C1 segment of cervical spinal cord (tissue), 14 donors: ENCODE data around the gene TUFM.
"Not testable (repeated sequence)": the region's sequence is repeated elsewhere in the genome, so short reads cannot be mapped to it uniquely, and the experiment has no call there.

Experiments
- DNase-seq, 14 donors: peaks; one replicate each; lab custom pipeline; 2025; lab: John Stamatoyannopoulos, UW

Gene TUFM

GRCh38 chr16:28875134-28876018 lies 29.2 kb upstream of the TUFM start:
- no peak for DNase-seq

GRCh38 chr16:28874406-28874805 lies 28.3 kb upstream of the TUFM start:
- DNase-seq = no peak

- DNase-seq = no peak
These were observed 27.5 kb upstream of the TUFM start for GRCh38 chr16:28873543-28874201.

GRCh38 chr16:28872952-28873351 lies 26.8 kb upstream of the TUFM start:
- DNase-seq = no peak

GRCh38 chr16:28869201-28869600 lies 23.1 kb upstream of the TUFM start:
- DNase-seq = no peak

GRCh38 chr16:28867646-28868045 lies 21.5 kb upstream of the TUFM start:
- DNase-seq = not testable (repeated sequence)

- DNase-seq = no peak
These were observed 21.1 kb upstream of the TUFM start for GRCh38 chr16:28867241-28867640.

- no peak for DNase-seq
These were observed 20.3 kb upstream of the TUFM start for GRCh38 chr16:28866454-28866804.

GRCh38 chr16:28865722-28866453 lies 19.7 kb upstream of the TUFM start:
- DNase-seq = no peak

GRCh38 chr16:28865001-28865688 lies 19.0 kb upstream of the TUFM start:
- DNase-seq = no peak

GRCh38 chr16:28863929-28864793 lies 18.0 kb upstream of the TUFM start:
- peak in 4 of 14 donors; percentile 34 to 70 (median 48) for DNase-seq

GRCh38 chr16:28859326-28859725 lies 13.2 kb upstream of the TUFM start:
- no peak for DNase-seq

- no peak for DNase-seq
These were observed 12.3 kb upstream of the TUFM start for GRCh38 chr16:28858421-28858820.

GRCh38 chr16:28846933-28847273 lies 755 bp upstream of the TUFM start:
- DNase-seq = peak in 3 of 14 donors; percentile 27 to 46 (median 37)

GRCh38 chr16:28845761-28846079 lies 428 bp downstream of the TUFM start:
- DNase-seq = no peak

- DNase-seq = no peak
These were observed 855 bp downstream of the TUFM start for GRCh38 chr16:28845293-28845692.

GRCh38 chr16:28844226-28844885 lies 1.8 kb downstream of the TUFM start:
- DNase-seq = no peak

GRCh38 chr16:28843766-28844165 lies 2.4 kb downstream of the TUFM start:
- DNase-seq = no peak

- DNase-seq = no peak
These were observed 3.5 kb downstream of the TUFM start for GRCh38 chr16:28842696-28843095.

- no peak for DNase-seq
These were observed 6.2 kb downstream of the TUFM start for GRCh38 chr16:28839899-28840298.
